Measurements from ENCODE around the gene PIWIL1. TPM values are rescaled to one million over a fixed set of nuclear protein-coding genes. Genes with fewer than 3 reads are reported as not detected.

The PIWIL1 gene
- total RNA-seq, 6 donors from 2014 or later = not detected

- H3K27me3 ChIP-seq = no peaks in the 10 kb centered on the region
- H3K27ac ChIP-seq = no peak overlapping the region
- no peak overlapping the region for H3K4me3 ChIP-seq
- no peaks in the 10 kb centered on the region for H3K36me3 ChIP-seq
- H3K9me3 ChIP-seq = no peaks in the 10 kb centered on the region
- DNase-seq (no peak), ATAC-seq (ENCODE audit: low FRiP score in 2 of 2) (no peak)
- no peaks in the 10 kb centered on the region for H3K4me1 ChIP-seq
- 60 to 82% methylated on average over 7 of the region's 7 CpGs for WGBS, 2 donors
- no peak for TF ChIP-seq CTCF (IDR thresholded peaks at IDR 0.05)
- TF ChIP-seq POLR2A (IDR thresholded peaks at IDR 0.05) = no peak
- TF ChIP-seq POLR2AphosphoS5 (IDR thresholded peaks at IDR 0.05) = no peak
- no peak for TF ChIP-seq EP300 (IDR thresholded peaks at IDR 0.05)
Measured at GRCh38 chr12:130405332-130405731, 67.6 kb downstream of the PIWIL1 start.

- Histone ChIP-seq H3K36me3 (no peaks in the 10 kb centered on the region), H3K27ac (no peak overlapping the region), H3K9me3 (no peaks in the 10 kb centered on the region), H3K4me1 (no peaks in the 10 kb centered on the region), H3K4me3 (no peak overlapping the region), H3K27me3 (no peaks in the 10 kb centered on the region)
- no peak for TF ChIP-seq POLR2A (IDR thresholded peaks at IDR 0.05)
- WGBS, 2 donors = 83 to 94% methylated on average over 7 to 8 of the region's 8 CpGs
- ATAC-seq (ENCODE audit: low FRiP score in 2 of 2) = no peak
- no peak for DNase-seq
Measured at GRCh38 chr12:130412384-130412783, 74.7 kb downstream of the PIWIL1 start.

- ATAC-seq (ENCODE audit: low FRiP score in 2 of 2) (no peak), DNase-seq (no peak)
- WGBS, 2 donors = 88 to 91% methylated on average over 17 to 18 of the region's 18 CpGs
- Histone ChIP-seq H3K9me3 (no peaks in the 10 kb centered on the region), H3K36me3 (no peaks in the 10 kb centered on the region), H3K27me3 (no peaks in the 10 kb centered on the region), H3K4me3 (no peak overlapping the region), H3K27ac (no peak overlapping the region), H3K4me1 (no peaks in the 10 kb centered on the region)
- no peak for TF ChIP-seq POLR2A (IDR thresholded peaks at IDR 0.05)
- no peak for TF ChIP-seq CTCF (IDR thresholded peaks at IDR 0.05)
- TF ChIP-seq POLR2AphosphoS5 (IDR thresholded peaks at IDR 0.05) = no peak
- no peak for TF ChIP-seq EP300 (IDR thresholded peaks at IDR 0.05)
Measured at GRCh38 chr12:130413909-130414308, 76.2 kb downstream of the PIWIL1 start.

- 87 to 93% methylated on average over 7 of the region's 7 CpGs for WGBS, 2 donors
- H3K9me3 ChIP-seq = no peaks in the 10 kb centered on the region
- H3K27me3 ChIP-seq = no peaks in the 10 kb centered on the region
- peak in 1 of 2 donors; percentile 53 for ATAC-seq (ENCODE audit: low FRiP score in 2 of 2)
- H3K27ac ChIP-seq = no peak overlapping the region
- no peaks in the 10 kb centered on the region for H3K36me3 ChIP-seq
- no peak for TF ChIP-seq POLR2A (IDR thresholded peaks at IDR 0.05)
- TF ChIP-seq EP300 (IDR thresholded peaks at IDR 0.05) = no peak
- TF ChIP-seq POLR2AphosphoS5 (IDR thresholded peaks at IDR 0.05) = no peak
- TF ChIP-seq CTCF (IDR thresholded peaks at IDR 0.05) = no peak
- H3K4me3 ChIP-seq = no peak overlapping the region
- DNase-seq = no peak
- no peaks in the 10 kb centered on the region for H3K4me1 ChIP-seq
Measured at GRCh38 chr12:130414381-130414780, 76.7 kb downstream of the PIWIL1 start.

- WGBS, 2 donors = 67 to 70% methylated on average over 3 of the region's 3 CpGs
- H3K27me3 ChIP-seq = no peaks in the 10 kb centered on the region
- H3K27ac ChIP-seq = no peak overlapping the region
- no peak overlapping the region for H3K4me3 ChIP-seq
- ATAC-seq (ENCODE audit: low FRiP score in 2 of 2) = no peak
- H3K36me3 ChIP-seq = no peaks in the 10 kb centered on the region
- no peaks in the 10 kb centered on the region for H3K4me1 ChIP-seq
- H3K9me3 ChIP-seq = no peaks in the 10 kb centered on the region
- DNase-seq = no peak
- no peak for TF ChIP-seq POLR2A (IDR thresholded peaks at IDR 0.05)
- no peak for TF ChIP-seq CTCF (IDR thresholded peaks at IDR 0.05)
- no peak for TF ChIP-seq POLR2AphosphoS5 (IDR thresholded peaks at IDR 0.05)
- no peak for TF ChIP-seq EP300 (IDR thresholded peaks at IDR 0.05)
Measured at GRCh38 chr12:130418251-130418650, 80.6 kb downstream of the PIWIL1 start.

Data from upper lobe of left lung (tissue), 6 donors.